ENCODE data around the gene PMEPA1.

- TF ChIP-seq, protein P1, sequence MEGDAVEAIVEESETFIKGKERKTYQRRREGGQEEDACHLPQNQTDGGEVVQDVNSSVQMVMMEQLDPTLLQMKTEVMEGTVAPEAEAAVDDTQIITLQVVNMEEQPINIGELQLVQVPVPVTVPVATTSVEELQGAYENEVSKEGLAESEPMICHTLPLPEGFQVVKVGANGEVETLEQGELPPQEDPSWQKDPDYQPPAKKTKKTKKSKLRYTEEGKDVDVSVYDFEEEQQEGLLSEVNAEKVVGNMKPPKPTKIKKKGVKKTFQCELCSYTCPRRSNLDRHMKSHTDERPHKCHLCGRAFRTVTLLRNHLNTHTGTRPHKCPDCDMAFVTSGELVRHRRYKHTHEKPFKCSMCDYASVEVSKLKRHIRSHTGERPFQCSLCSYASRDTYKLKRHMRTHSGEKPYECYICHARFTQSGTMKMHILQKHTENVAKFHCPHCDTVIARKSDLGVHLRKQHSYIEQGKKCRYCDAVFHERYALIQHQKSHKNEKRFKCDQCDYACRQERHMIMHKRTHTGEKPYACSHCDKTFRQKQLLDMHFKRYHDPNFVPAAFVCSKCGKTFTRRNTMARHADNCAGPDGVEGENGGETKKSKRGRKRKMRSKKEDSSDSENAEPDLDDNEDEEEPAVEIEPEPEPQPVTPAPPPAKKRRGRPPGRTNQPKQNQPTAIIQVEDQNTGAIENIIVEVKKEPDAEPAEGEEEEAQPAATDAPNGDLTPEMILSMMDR (IDR thresholded peaks at IDR 0.05) = no peak
- TF ChIP-seq POLR2A (IDR thresholded peaks at IDR 0.05) = no peak
- TF ChIP-seq POLR2AphosphoS5 (IDR thresholded peaks at IDR 0.05) = no peak
These were observed 57.8 kb downstream of the PMEPA1 start for GRCh38 chr20:57651881-57652605.
